ENCODE measurements around the gene RNU6-1.

GRCh38 chr15:67796196-67797127 is 43.4 kb downstream of the RNU6-1 start:
- TF ChIP-seq CTCF (IDR thresholded peaks at IDR 0.05) (no peak), POLR2A (IDR thresholded peaks at IDR 0.05) (no peak)
